Neural cell (in vitro differentiated cells): ENCODE results near the gene ZNF556. TPM values are rescaled to one million over a fixed set of nuclear protein-coding genes. Genes with fewer than 3 reads are reported as not detected.

Source experiments
- H2AFZ ChIP-seq: fragments of 200-600, 300-800 bp; sonication (generic), shearing (Covaris generic); 2 replicates; pipeline ENCODE4 v1.6.0; 2014; ENCODE audit warnings: low read depth, mild to moderate bottlenecking, antibody characterized with exemption, low read length, moderate library complexity
- H3F3A ChIP-seq: fragments of 200-600 bp; shearing (Covaris generic); 2 replicates; pipeline ENCODE4 v1.6.1; 2016; ENCODE audit warnings: mild to moderate bottlenecking, moderate library complexity, mixed read lengths, antibody characterized with exemption, low read length; ENCODE audit not compliant: insufficient read depth, poor library complexity, severe bottlenecking
- H3K27ac ChIP-seq: fragments of 200-600, 300-800 bp; sonication (generic), shearing (Covaris generic); 2 replicates; pipeline ENCODE4 v1.5.1; 2014; ENCODE audit warnings: mild to moderate bottlenecking, low read length, moderate library complexity
- H3K27me3 ChIP-seq: fragments of 300-800, 200-600 bp; sonication (generic), shearing (Covaris generic); 2 replicates; pipeline ENCODE4 v1.6.0; 2014; ENCODE audit warnings: mild to moderate bottlenecking, low read depth, low read length, moderate library complexity; ENCODE audit not compliant: insufficient read depth
- H3K36me3 ChIP-seq: fragments of 300-800, 200-600 bp; sonication (generic), shearing (Covaris generic); 2 replicates; pipeline ENCODE4 v1.5.1; 2014; ENCODE audit warnings: mild to moderate bottlenecking, antibody characterized with exemption, low read length, moderate library complexity; ENCODE audit not compliant: insufficient read depth
- H3K4me2 ChIP-seq: fragments of 300-800, 200-600 bp; sonication (generic), shearing (Covaris generic); 2 replicates; pipeline ENCODE4 v1.6.0; 2014; ENCODE audit warnings: mild to moderate bottlenecking, low read length
- H3K4me3 ChIP-seq: fragments of 300-800, 200-600 bp; sonication (generic), shearing (Covaris generic); 2 replicates; pipeline ENCODE4 v1.5.1; 2014; ENCODE audit warnings: mild to moderate bottlenecking, low read length, moderate library complexity
- H3K79me2 ChIP-seq: fragments of 200-600 bp; shearing (Covaris generic); replicated peaks from 2 replicates; pipeline ENCODE4 v1.6.0; 2014; ENCODE audit warnings: mild to moderate bottlenecking, low read length, moderate library complexity; ENCODE audit not compliant: insufficient read depth
- H3K9ac ChIP-seq: fragments of 300-800, 200-600 bp; sonication (generic), shearing (Covaris generic); 2 replicates; pipeline ENCODE4 v1.6.1; 2016; ENCODE audit warnings: mild to moderate bottlenecking, low read length, mixed read lengths
- H3K9me2 ChIP-seq: fragments of 200-600 bp; shearing (Covaris generic); 2 replicates; pipeline ENCODE4 v1.6.1; 2016; ENCODE audit warnings: mild to moderate bottlenecking, low read length, mixed read lengths; ENCODE audit not compliant: insufficient read depth
- H3K9me3 ChIP-seq: fragments of 200-600, 300-800 bp; sonication (generic), shearing (Covaris generic); 2 replicates; pipeline ENCODE4 v1.6.1; 2016; ENCODE audit warnings: mild to moderate bottlenecking, mixed run types, low read length, moderate library complexity, mixed read lengths
- H4K20me1 ChIP-seq: fragments of 200-600 bp; shearing (Covaris generic); 2 replicates; pipeline ENCODE4 v1.6.1; 2016; ENCODE audit warnings: mild to moderate bottlenecking, mixed run types; ENCODE audit not compliant: insufficient read depth
- CTCF ChIP-seq: fragments of 450-650 bp; IDR thresholded peaks from 2 replicates; pipeline ENCODE4 v1.5.1; 2014; ENCODE audit warnings: antibody characterized with exemption, mild to moderate bottlenecking, moderate library complexity; ENCODE audit not compliant: poor library complexity, severe bottlenecking
- EP300 ChIP-seq: fragments of 450-650 bp; conservative IDR thresholded peaks from 2 replicates; pipeline ENCODE4 v1.6.1; 2014; ENCODE audit warnings: antibody characterized with exemption, mild to moderate bottlenecking, moderate library complexity; ENCODE audit not compliant: poor library complexity, severe bottlenecking
- EZH2 ChIP-seq: fragments of 200-600, 300-800 bp; shearing (Covaris generic), sonication (generic); IDR thresholded peaks from 2 replicates; pipeline ENCODE4 v1.6.1; 2014; ENCODE audit warnings: antibody characterized with exemption, low read length, borderline replicate concordance, mild to moderate bottlenecking; ENCODE audit not compliant: insufficient read depth, poor library complexity, severe bottlenecking
- MXI1 ChIP-seq: fragments of 450-650 bp; conservative IDR thresholded peaks from 2 replicates; pipeline ENCODE4 v1.6.1; 2014; ENCODE audit warnings: antibody characterized with exemption, mild to moderate bottlenecking; ENCODE audit not compliant: poor library complexity, severe bottlenecking
- POLR2AphosphoS5 ChIP-seq: IDR thresholded peaks from 2 replicates; pipeline ENCODE4 v1.6.1; 2012
- RAD21 ChIP-seq: fragments of 450-650 bp; conservative IDR thresholded peaks from 2 replicates; pipeline ENCODE4 v1.6.1; 2014; ENCODE audit warnings: antibody characterized with exemption, mild to moderate bottlenecking, moderate library complexity
- REST ChIP-seq: IDR thresholded peaks from 2 replicates; pipeline ENCODE4 v1.6.1; 2012; ENCODE audit warnings: borderline replicate concordance
- SMC3 ChIP-seq: fragments of 450-650 bp; conservative IDR thresholded peaks from 2 replicates; pipeline ENCODE4 v1.6.1; 2014; ENCODE audit warnings: antibody characterized with exemption, mild to moderate bottlenecking, moderate library complexity; ENCODE audit not compliant: poor library complexity
- TAF1 ChIP-seq: IDR thresholded peaks from 2 replicates; pipeline ENCODE4 v1.6.1; 2012; ENCODE audit warnings: low read depth
- polyA plus RNA-seq: library from polyadenylated mRNA; depleted of rRNA; stranded (reverse); fragments of >200 nt; gene quantifications from 2 replicates; pipeline ENCODE4 v1.2.3, GENCODE V29; 2014

ZNF556 gene
- polyA plus RNA-seq, 1 donor from 2014 or later, result 0.28 TPM

GRCh38 chr19:2885736-2886135, 18.6 kb downstream of the ZNF556 start:
- no peaks in the 10 kb centered on the region for H3K79me2 ChIP-seq
- H4K20me1 ChIP-seq, result no peaks in the 10 kb centered on the region
- TF ChIP-seq TAF1 (no peak), MXI1 (no peak), EP300 (no peak), RAD21 (no peak), CTCF (no peak), REST (no peak), POLR2AphosphoS5 (no peak), EZH2 (no peak), SMC3 (no peak)
- no peak overlapping the region for H2AFZ ChIP-seq
- no peak overlapping the region for H3K9ac ChIP-seq
- no peaks in the 10 kb centered on the region for H3K9me2 ChIP-seq
- no peak overlapping the region for H3K4me3 ChIP-seq
- H3K9me3 ChIP-seq, result peaks cover 2% of the 10 kb centered on the region
- no peak overlapping the region for H3K27ac ChIP-seq
- H3F3A ChIP-seq, result no peaks in the 10 kb centered on the region
- H3K36me3 ChIP-seq, result no peaks in the 10 kb centered on the region
- no peak overlapping the region for H3K4me2 ChIP-seq
- no peaks in the 10 kb centered on the region for H3K27me3 ChIP-seq

- H4K20me1 ChIP-seq, result no peaks in the 10 kb centered on the region
- TF ChIP-seq REST (no peak), EZH2 (no peak), CTCF (peak; percentile 81), POLR2AphosphoS5 (no peak), SMC3 (peak; percentile 73), TAF1 (no peak), EP300 (no peak), MXI1 (peak; percentile 14), RAD21 (peak; percentile 58)
- H3F3A ChIP-seq, result no peaks in the 10 kb centered on the region
- no peak overlapping the region for H3K9ac ChIP-seq
- H3K79me2 ChIP-seq, result no peaks in the 10 kb centered on the region
- H3K4me3 ChIP-seq, result no peak overlapping the region
- peak overlapping the region; percentile 30 for H2AFZ ChIP-seq
- no peaks in the 10 kb centered on the region for H3K36me3 ChIP-seq
- H3K9me3 ChIP-seq, result no peaks in the 10 kb centered on the region
- H3K27ac ChIP-seq, result no peak overlapping the region
- no peaks in the 10 kb centered on the region for H3K9me2 ChIP-seq
- H3K27me3 ChIP-seq, result no peaks in the 10 kb centered on the region
- no peak overlapping the region for H3K4me2 ChIP-seq
Measured at GRCh38 chr19:2887391-2887914, 20.3 kb downstream of the ZNF556 start.
